Memory B cell (primary cell): ENCODE results near the gene USP30.

Source experiments
- ATAC-seq: fragments of 150-1000 bp; cut with Tn5 transposase; 2 replicates; pipeline ENCODE4 v1.10.0; 2021; ENCODE audit warnings: low read depth, mild to moderate bottlenecking, moderate library complexity
- DNase-seq, 2 donors: peaks; one replicate each; pipeline ENCODE4 v3.0.0; 2022; ENCODE audit warnings: low spot score in 2 of 2
- H3K27ac Mint-ChIP-seq: one replicate; pipeline ENCODE4 v1.8.0; 2022; ENCODE audit warnings: mild to moderate bottlenecking, moderate library complexity, mixed read lengths
- H3K27me3 Mint-ChIP-seq: one replicate; pipeline ENCODE4 v1.8.0; 2022; ENCODE audit warnings: mixed read lengths
- H3K36me3 Mint-ChIP-seq: one replicate; pipeline ENCODE4 v1.8.0; 2022; ENCODE audit warnings: mild to moderate bottlenecking, mixed read lengths
- H3K4me1 Mint-ChIP-seq: one replicate; pipeline ENCODE4 v1.8.0; 2022; ENCODE audit warnings: mixed read lengths
- H3K4me3 Mint-ChIP-seq: one replicate; pipeline ENCODE4 v1.8.0; 2022; ENCODE audit warnings: mild to moderate bottlenecking, moderate library complexity, mixed read lengths
- H3K9me3 Mint-ChIP-seq: one replicate; pipeline ENCODE4 v1.8.0; 2022; ENCODE audit warnings: mixed read lengths

USP30 gene

GRCh38 chr12:109137055-109137454, 84.7 kb downstream of the USP30 start:
- Mint-ChIP-seq H3K27ac (no peak overlapping the region), H3K27me3 (peaks cover 13% of the 10 kb centered on the region), H3K4me1 (no peaks in the 10 kb centered on the region), H3K36me3 (peaks cover 7% of the 10 kb centered on the region), H3K4me3 (no peak overlapping the region), H3K9me3 (peaks cover 5% of the 10 kb centered on the region)
- ATAC-seq (no peak), DNase-seq (no peak)
